Measurements from ENCODE around the gene HSDL1.

HSDL1 gene

GRCh38 chr16:84161037-84161436 lies 16.1 kb upstream of the HSDL1 start:
- no peak overlapping the region for H3K9ac ChIP-seq (ENCODE audit: low read depth, low read length)
- no peaks in the 10 kb centered on the region for H3K4me1 ChIP-seq (ENCODE audit: insufficient read depth, low read length)
- no peaks in the 10 kb centered on the region for H3K9me3 ChIP-seq (ENCODE audit: control insufficient read depth, insufficient read depth, low read length)
- no peaks in the 10 kb centered on the region for H3K36me3 ChIP-seq (ENCODE audit: insufficient read depth, low read length)

- no peaks in the 10 kb centered on the region for H3K4me1 ChIP-seq (ENCODE audit: insufficient read depth, low read length)
- no peaks in the 10 kb centered on the region for H3K36me3 ChIP-seq (ENCODE audit: insufficient read depth, low read length)
- H3K9ac ChIP-seq (ENCODE audit: low read depth, low read length), result no peak overlapping the region
- no peaks in the 10 kb centered on the region for H3K9me3 ChIP-seq (ENCODE audit: control insufficient read depth, insufficient read depth, low read length)
Observed at GRCh38 chr16:84159800-84160199, 14.8 kb upstream of the HSDL1 start.

- Histone ChIP-seq H3K9me3 (ENCODE audit: control insufficient read depth, insufficient read depth, low read length) (no peaks in the 10 kb centered on the region), H3K9ac (ENCODE audit: low read depth, low read length) (no peak overlapping the region), H3K36me3 (ENCODE audit: insufficient read depth, low read length) (no peaks in the 10 kb centered on the region), H3K4me1 (ENCODE audit: insufficient read depth, low read length) (no peaks in the 10 kb centered on the region; the same call in 1 of the 2 replicates)
Observed at GRCh38 chr16:84159007-84159406, 14.0 kb upstream of the HSDL1 start.

- no peak overlapping the region for H3K9ac ChIP-seq (ENCODE audit: low read depth, low read length)
- no peaks in the 10 kb centered on the region; the same call in 1 of the 2 replicates for H3K4me1 ChIP-seq (ENCODE audit: insufficient read depth, low read length)
- H3K9me3 ChIP-seq (ENCODE audit: control insufficient read depth, insufficient read depth, low read length), result no peaks in the 10 kb centered on the region
- H3K36me3 ChIP-seq (ENCODE audit: insufficient read depth, low read length), result no peaks in the 10 kb centered on the region
Observed at GRCh38 chr16:84156342-84156784, 11.4 kb upstream of the HSDL1 start.

- no peaks in the 10 kb centered on the region for H3K9me3 ChIP-seq (ENCODE audit: control insufficient read depth, insufficient read depth, low read length)
- no peak overlapping the region for H3K9ac ChIP-seq (ENCODE audit: low read depth, low read length)
- H3K4me1 ChIP-seq (ENCODE audit: insufficient read depth, low read length), result no peaks in the 10 kb centered on the region; the same call in 1 of the 2 replicates
- no peaks in the 10 kb centered on the region for H3K36me3 ChIP-seq (ENCODE audit: insufficient read depth, low read length)
Observed at GRCh38 chr16:84155771-84156170, 10.8 kb upstream of the HSDL1 start.

GRCh38 chr16:84155226-84155625 lies 10.2 kb upstream of the HSDL1 start:
- no peaks in the 10 kb centered on the region for H3K36me3 ChIP-seq (ENCODE audit: insufficient read depth, low read length)
- no peaks in the 10 kb centered on the region for H3K9me3 ChIP-seq (ENCODE audit: control insufficient read depth, insufficient read depth, low read length)
- no peaks in the 10 kb centered on the region; the same call in 1 of the 2 replicates for H3K4me1 ChIP-seq (ENCODE audit: insufficient read depth, low read length)
- no peak overlapping the region for H3K9ac ChIP-seq (ENCODE audit: low read depth, low read length)

- Histone ChIP-seq H3K4me1 (ENCODE audit: insufficient read depth, low read length) (no peaks in the 10 kb centered on the region; the same call in 1 of the 2 replicates), H3K9ac (ENCODE audit: low read depth, low read length) (no peak overlapping the region), H3K36me3 (ENCODE audit: insufficient read depth, low read length) (no peaks in the 10 kb centered on the region), H3K9me3 (ENCODE audit: control insufficient read depth, insufficient read depth, low read length) (no peaks in the 10 kb centered on the region)
Observed at GRCh38 chr16:84153660-84154214, 8.8 kb upstream of the HSDL1 start.

GRCh38 chr16:84150926-84151325 lies 5.9 kb upstream of the HSDL1 start:
- Histone ChIP-seq H3K4me1 (ENCODE audit: insufficient read depth, low read length) (no peaks in the 10 kb centered on the region; the same call in 1 of the 2 replicates), H3K36me3 (ENCODE audit: insufficient read depth, low read length) (no peaks in the 10 kb centered on the region), H3K9me3 (ENCODE audit: control insufficient read depth, insufficient read depth, low read length) (no peaks in the 10 kb centered on the region), H3K9ac (ENCODE audit: low read depth, low read length) (no peak overlapping the region)

- no peaks in the 10 kb centered on the region for H3K36me3 ChIP-seq (ENCODE audit: insufficient read depth, low read length)
- peaks cover 10% of the 10 kb centered on the region for H3K4me1 ChIP-seq (ENCODE audit: insufficient read depth, low read length)
- no peaks in the 10 kb centered on the region for H3K9me3 ChIP-seq (ENCODE audit: control insufficient read depth, insufficient read depth, low read length)
- peak overlapping the region; percentile 94 for H3K9ac ChIP-seq (ENCODE audit: low read depth, low read length)
Observed at GRCh38 chr16:84144209-84144858, 643 bp downstream of the HSDL1 start.

- no peaks in the 10 kb centered on the region for H3K36me3 ChIP-seq (ENCODE audit: insufficient read depth, low read length)
- H3K9ac ChIP-seq (ENCODE audit: low read depth, low read length), result peak overlapping the region; percentile 94
- H3K9me3 ChIP-seq (ENCODE audit: control insufficient read depth, insufficient read depth, low read length), result no peaks in the 10 kb centered on the region
- H3K4me1 ChIP-seq (ENCODE audit: insufficient read depth, low read length), result peaks cover 15% of the 10 kb centered on the region
Observed at GRCh38 chr16:84143784-84144199, 1.2 kb downstream of the HSDL1 start.

- H3K4me1 ChIP-seq (ENCODE audit: insufficient read depth, low read length), result peaks cover 18% of the 10 kb centered on the region
- H3K36me3 ChIP-seq (ENCODE audit: insufficient read depth, low read length), result no peaks in the 10 kb centered on the region
- no peaks in the 10 kb centered on the region for H3K9me3 ChIP-seq (ENCODE audit: control insufficient read depth, insufficient read depth, low read length)
- H3K9ac ChIP-seq (ENCODE audit: low read depth, low read length), result no peak overlapping the region
Observed at GRCh38 chr16:84143081-84143480, 1.9 kb downstream of the HSDL1 start.

GRCh38 chr16:84141143-84141670 lies 3.8 kb downstream of the HSDL1 start:
- Histone ChIP-seq H3K9me3 (ENCODE audit: control insufficient read depth, insufficient read depth, low read length) (no peaks in the 10 kb centered on the region), H3K9ac (ENCODE audit: low read depth, low read length) (no peak overlapping the region), H3K36me3 (ENCODE audit: insufficient read depth, low read length) (no peaks in the 10 kb centered on the region), H3K4me1 (ENCODE audit: insufficient read depth, low read length) (peaks cover 26% of the 10 kb centered on the region)

- H3K36me3 ChIP-seq (ENCODE audit: insufficient read depth, low read length), result no peaks in the 10 kb centered on the region
- no peak overlapping the region for H3K9ac ChIP-seq (ENCODE audit: low read depth, low read length)
- no peaks in the 10 kb centered on the region for H3K9me3 ChIP-seq (ENCODE audit: control insufficient read depth, insufficient read depth, low read length)
- peaks cover 29% of the 10 kb centered on the region for H3K4me1 ChIP-seq (ENCODE audit: insufficient read depth, low read length)
Observed at GRCh38 chr16:84139628-84140258, 5.2 kb downstream of the HSDL1 start.

- H3K9me3 ChIP-seq (ENCODE audit: control insufficient read depth, insufficient read depth, low read length), result no peaks in the 10 kb centered on the region
- no peak overlapping the region; the same call in 1 of the 2 replicates for H3K9ac ChIP-seq (ENCODE audit: low read depth, low read length)
- no peaks in the 10 kb centered on the region for H3K36me3 ChIP-seq (ENCODE audit: insufficient read depth, low read length)
- H3K4me1 ChIP-seq (ENCODE audit: insufficient read depth, low read length), result peaks cover 29% of the 10 kb centered on the region
Observed at GRCh38 chr16:84138824-84139627, 6.0 kb downstream of the HSDL1 start.
